SK-N-SH (cell line): Measurements from ENCODE around the gene KRT222. TPM values are rescaled to one million over a fixed set of nuclear protein-coding genes. Genes with fewer than 3 reads are reported as not detected.

ENCODE experiments used
- CTCF ChIA-PET: fragments of 300-600, 350-600 bp; formaldehyde crosslinking; extraction: SDS; loops from one replicate; lab custom pipeline; 2021; lab: Yijun Ruan, JAX
- POLR2A ChIA-PET: fragments of 350-600 bp; sonication (Branson Sonifier 250); formaldehyde crosslinking; extraction: SDS; loops from one replicate; lab custom pipeline; 2020; ENCODE audit warnings: antibody characterized with exemption, inconsistent platforms; lab: Yijun Ruan, JAX
- DNase-seq: peaks from one replicate; pipeline ENCODE4 v3.0.0; 2012
- H2AFZ ChIP-seq: fragments of 200-600 bp; sonication (generic); 2 replicates; pipeline ENCODE4 v1.8.1; 2016; ENCODE audit warnings: antibody characterized with exemption, mild to moderate bottlenecking, low read depth
- H3F3A ChIP-seq: fragments of 200-600 bp; sonication (generic); replicated peaks from 2 replicates; pipeline ENCODE3; 2016; ENCODE audit warnings: antibody characterized with exemption, mild to moderate bottlenecking; ENCODE audit not compliant: insufficient read depth
- H3K27ac ChIP-seq, 2 experiments: fragments of 200-500 bp in 1 of 2; fragments of 200-600 bp in 1 of 2; sonication (Bioruptor generic) in 1 of 2; sonication (generic), shearing (Covaris generic) in 1 of 2; 2 replicates each; pipeline versions ENCODE4 v1.5.1 to v1.6.1; 2014 to 2016; ENCODE audit warnings: low read depth in 2 of 2, inconsistent platforms in 1 of 2, low read length in 1 of 2, mild to moderate bottlenecking in 1 of 2, mixed read lengths in 1 of 2
- H3K27me3 ChIP-seq: fragments of 200-600 bp; sonication (generic), shearing (Covaris generic); 2 replicates; pipeline ENCODE4 v1.6.1; 2016; ENCODE audit warnings: mixed run types; ENCODE audit not compliant: insufficient read depth
- H3K36me3 ChIP-seq, 2 experiments: fragments of 200-500 bp in 1 of 2; fragments of 200-600 bp in 1 of 2; sonication (Bioruptor generic) in 1 of 2; sonication (generic) in 1 of 2; replicated peaks in 1 of 2; 2 replicates each; pipeline versions ENCODE3 to v1.5.1; 2014 to 2016; ENCODE audit warnings: low read length in 1 of 2, mild to moderate bottlenecking in 1 of 2; ENCODE audit not compliant: insufficient read depth in 2 of 2, control insufficient read depth in 1 of 2
- H3K4me1 ChIP-seq, 2 experiments: fragments of 200-500 bp in 1 of 2; fragments of 200-600 bp in 1 of 2; sonication (Bioruptor generic) in 1 of 2; sonication (generic), shearing (Covaris generic) in 1 of 2; 2 replicates each; pipeline versions ENCODE4 v1.5.1 to v1.6.1; 2014 to 2016; ENCODE audit warnings: low read depth in 1 of 2, low read length in 1 of 2, mixed run types in 1 of 2; ENCODE audit not compliant: insufficient read depth in 2 of 2, control insufficient read depth in 1 of 2
- H3K4me2 ChIP-seq: fragments of 200-600 bp; sonication (generic), shearing (Covaris generic); 2 replicates; pipeline ENCODE4 v1.6.1; 2017; ENCODE audit warnings: mixed run types
- H3K4me3 ChIP-seq, 2 experiments: fragments of 200-500 bp in 1 of 2; fragments of 200-600 bp in 1 of 2; sonication (Bioruptor generic) in 1 of 2; sonication (generic), shearing (Covaris generic) in 1 of 2; 2 replicates each; pipeline versions ENCODE4 v1.5.1 to v1.8.1; 2014 to 2016; ENCODE audit warnings: low read depth in 2 of 2, inconsistent platforms in 1 of 2, low read length in 1 of 2, mild to moderate bottlenecking in 1 of 2, mixed read lengths in 1 of 2, moderate library complexity in 1 of 2
- H3K79me2 ChIP-seq: fragments of 200-600 bp; sonication (generic); 2 replicates; pipeline ENCODE4 v1.8.1; 2017; ENCODE audit warnings: mild to moderate bottlenecking; ENCODE audit not compliant: insufficient read depth
- H3K9ac ChIP-seq: fragments of 200-600 bp; sonication (generic); 2 replicates; pipeline ENCODE4 v1.6.1; 2017; ENCODE audit warnings: mixed run types
- H3K9me2 ChIP-seq: fragments of 200-600 bp; sonication (generic); 2 replicates; pipeline ENCODE4 v1.6.1; 2017; ENCODE audit warnings: mixed run types
- H3K9me3 ChIP-seq: fragments of 200-600 bp; sonication (generic); 2 replicates; pipeline ENCODE4 v1.6.1; 2017; ENCODE audit warnings: mixed run types, mild to moderate bottlenecking, moderate library complexity
- H4K20me1 ChIP-seq: fragments of 200-600 bp; sonication (generic); 2 replicates; pipeline ENCODE4 v1.6.1; 2017; ENCODE audit warnings: mild to moderate bottlenecking, mixed run types; ENCODE audit not compliant: insufficient read depth
- CHD2 ChIP-seq: fragments of 150-350 bp; IDR thresholded peaks from 2 replicates; pipeline ENCODE4 v1.6.1; 2018; ENCODE audit warnings: low read length; ENCODE audit not compliant: partially characterized antibody
- ELF1 ChIP-seq: IDR thresholded peaks from 2 replicates; pipeline ENCODE4 v1.4.0; 2012
- EP300 ChIP-seq, 2 experiments: IDR thresholded peaks; 2 replicates each; pipeline versions ENCODE4 v1.4.0 to v1.6.1; 2012; ENCODE audit warnings: borderline replicate concordance in 1 of 2, low read depth in 1 of 2, low read length in 1 of 2
- EZH2phosphoT487 ChIP-seq: fragments of 200-600 bp; sonication (generic); IDR thresholded peaks from 2 replicates; pipeline ENCODE4 v1.6.1; 2017; ENCODE audit warnings: low read depth, mixed run types, mild to moderate bottlenecking, antibody characterized with exemption, moderate library complexity, borderline replicate concordance
- FOSL2 ChIP-seq: IDR thresholded peaks from 2 replicates; pipeline ENCODE4 v1.4.0; 2012; ENCODE audit warnings: low read depth, mild to moderate bottlenecking, moderate library complexity, borderline replicate concordance
- FOXJ3 ChIP-seq: sonication (generic); formaldehyde crosslinking; IDR thresholded peaks from 2 replicates; pipeline ENCODE4 v1.5.1; 2020; ENCODE audit warnings: mild to moderate bottlenecking, missing genetic modification reagents
- GABPA ChIP-seq: IDR thresholded peaks from 2 replicates; pipeline ENCODE4 v1.4.0; 2012; ENCODE audit warnings: low read depth, mild to moderate bottlenecking
- GATA2 ChIP-seq: sonication (generic); formaldehyde crosslinking; IDR thresholded peaks from 2 replicates; pipeline ENCODE4 v1.5.0; 2020; ENCODE audit warnings: mild to moderate bottlenecking, missing genetic modification reagents
- JUND ChIP-seq: IDR thresholded peaks from 2 replicates; pipeline ENCODE4 v1.4.0; 2012
- MAX ChIP-seq: IDR thresholded peaks from 2 replicates; pipeline ENCODE4 v1.4.0; 2012; ENCODE audit warnings: low read depth
- NFIC ChIP-seq: IDR thresholded peaks from 2 replicates; pipeline ENCODE4 v1.4.0; 2012; ENCODE audit warnings: borderline replicate concordance
- NRF1 ChIP-seq: IDR thresholded peaks from 2 replicates; pipeline ENCODE4 v1.6.1; 2012; ENCODE audit warnings: low read depth, mild to moderate bottlenecking, low read length
- PBX3 ChIP-seq: IDR thresholded peaks from 2 replicates; pipeline ENCODE4; 2012
- POLR2AphosphoS5 ChIP-seq: IDR thresholded peaks from 2 replicates; pipeline ENCODE4 v1.6.1; 2012; ENCODE audit warnings: low read depth, low read length
- RAD21 ChIP-seq: IDR thresholded peaks from 2 replicates; pipeline ENCODE4 v1.6.1; 2012; ENCODE audit warnings: mild to moderate bottlenecking, low read length
- RCOR1 ChIP-seq: fragments of 150-350 bp; IDR thresholded peaks from 2 replicates; pipeline ENCODE4 v1.6.1; 2017; ENCODE audit warnings: antibody characterized with exemption, low read length
- REST ChIP-seq: IDR thresholded peaks from 2 replicates; pipeline ENCODE4 v1.6.1; 2012; ENCODE audit warnings: mild to moderate bottlenecking, low read depth, low read length, moderate library complexity
- RXRA ChIP-seq: IDR thresholded peaks from 2 replicates; pipeline ENCODE4 v1.4.0; 2012; ENCODE audit warnings: low read depth, mild to moderate bottlenecking, borderline replicate concordance
- TAF1 ChIP-seq: IDR thresholded peaks from 2 replicates; pipeline ENCODE4 v1.6.1; 2012; ENCODE audit warnings: low read depth, mild to moderate bottlenecking, low read length, moderate library complexity, borderline replicate concordance
- TEAD4 ChIP-seq: IDR thresholded peaks from 2 replicates; pipeline ENCODE4 v1.4.0; 2012; ENCODE audit warnings: mild to moderate bottlenecking, borderline replicate concordance; ENCODE audit not compliant: insufficient read depth
- USF2 ChIP-seq: fragments of 150-350 bp; IDR thresholded peaks from 2 replicates; pipeline ENCODE4 v1.6.1; 2017; ENCODE audit warnings: antibody characterized with exemption, low read length, low read depth, borderline replicate concordance
- YY1 ChIP-seq: IDR thresholded peaks from 2 replicates; pipeline ENCODE4 v1.4.0; 2012; ENCODE audit warnings: low read depth, mild to moderate bottlenecking
- WGBS: methylation state at CpG from one replicate; pipeline ENCODE4 v1.1.6; 2017; ENCODE audit warnings: low lambda C conversion rate; 5-methylcytosine and 5-hydroxymethylcytosine counted together
- polyA plus RNA-seq, 3 experiments: library from polyadenylated mRNA; depleted of rRNA; stranded (reverse); fragments of >200 nt; gene quantifications; 2 replicates each; pipeline ENCODE4 v1.2.3, GENCODE V29; 2012

KRT222 gene
- polyA plus RNA-seq, 1 of the 3 experiments (the other 2 are of a cell fraction) = not detected

- no peaks in the 10 kb centered on the region for H3K9me2 ChIP-seq
- H3K9me3 ChIP-seq = no peaks in the 10 kb centered on the region
- no peaks in the 10 kb centered on the region for H3K36me3 ChIP-seq
- H3K79me2 ChIP-seq = no peaks in the 10 kb centered on the region
- H3K4me3 ChIP-seq = no peak overlapping the region
- H3K27me3 ChIP-seq = peaks cover 50% of the 10 kb centered on the region
- CTCF ChIA-PET = interaction anchor here (0.9 to 1.8 kb wide), 2 partner anchors 8 to 12 kb away, joined by 3 to 5 read pairs; no protein-coding TSS in a partner anchor
- no peaks in the 10 kb centered on the region for H3F3A ChIP-seq
- 59% methylated on average over 7 of the region's 7 CpGs for WGBS
- H2AFZ ChIP-seq = no peak overlapping the region
- no peaks in the 10 kb centered on the region for H4K20me1 ChIP-seq
- POLR2A ChIA-PET = no interaction called here
- H3K4me2 ChIP-seq = no peak overlapping the region
- peaks cover 0 to 9% of the 10 kb centered on the region in 2 experiments; a peak in 1 of 4 replicates for H3K4me1 ChIP-seq
- TF ChIP-seq YY1 (no peak), RAD21 (no peak), TAF1 (no peak), FOSL2 (no peak), FOXJ3 (CRISPR knock-in tag) (no peak), RXRA (no peak), CHD2 (no peak), PBX3 (no peak), ELF1 (no peak), NFIC (no peak), EZH2phosphoT487 (no peak), JUND (no peak), USF2 (no peak), NRF1 (no peak), TEAD4 (no peak), POLR2AphosphoS5 (no peak), RCOR1 (no peak), MAX (no peak)
- no peak overlapping the region for H3K9ac ChIP-seq
- H3K27ac ChIP-seq = no peak overlapping the region
- no peak for DNase-seq
These were observed 53.0 kb downstream of the KRT222 start for GRCh38 chr17:40611840-40612474.

DNA sequence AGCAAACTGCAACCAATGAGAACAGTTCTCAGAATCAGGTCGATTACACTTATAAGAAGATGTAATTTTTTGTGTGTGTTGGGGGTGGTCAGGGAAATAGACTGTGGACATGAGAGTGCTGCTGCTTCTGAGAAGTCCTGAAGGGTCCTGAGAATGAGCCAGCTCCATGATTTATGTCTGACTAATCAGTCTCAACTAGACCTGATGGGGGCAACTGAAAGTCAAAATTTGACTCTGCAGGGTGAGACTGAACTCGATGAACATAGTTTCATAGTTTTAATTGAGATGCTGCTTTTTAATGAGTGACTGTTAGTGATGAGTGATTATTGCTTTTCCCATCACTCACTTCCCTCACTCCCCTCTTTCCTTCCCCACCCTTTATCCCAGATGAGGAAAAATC is 54.6 kb downstream of the KRT222 start:
- Histone ChIP-seq H3K4me3 (no peak overlapping the region), H3K36me3 (no peaks in the 10 kb centered on the region), H3F3A (no peaks in the 10 kb centered on the region), H3K4me1 (peaks cover 0 to 9% of the 10 kb centered on the region in 2 experiments; a peak in 1 of 4 replicates), H3K79me2 (no peaks in the 10 kb centered on the region), H3K9me3 (no peaks in the 10 kb centered on the region), H3K9me2 (no peaks in the 10 kb centered on the region), H4K20me1 (no peaks in the 10 kb centered on the region), H2AFZ (no peak overlapping the region), H3K4me2 (no peak overlapping the region), H3K27ac (no peak overlapping the region), H3K9ac (no peak overlapping the region), H3K27me3 (peaks cover 41% of the 10 kb centered on the region)
- ChIA-PET POLR2A (no interaction called here), CTCF (interaction anchor here (0.6 kb wide), 1 partner anchor 63 kb away, joined by 3 read pairs; no protein-coding TSS in a partner anchor)
- TF ChIP-seq POLR2AphosphoS5 (no peak), GABPA (no peak), EP300 (IDR thresholded peaks at IDR 0.05; ENCODE audit: borderline replicate concordance in 1 of 2, low read depth in 1 of 2, low read length in 1 of 2) (no peak), USF2 (no peak), ELF1 (no peak), GATA2 (CRISPR knock-in tag) (no peak), JUND (no peak), NFIC (no peak), REST (no peak)
- 13% methylated on average over 2 of the region's 2 CpGs for WGBS
- DNase-seq = no peak
